COLO829 (cell line): ENCODE results near the gene CLCC1.
A peak's percentile ranks its signal among the peaks of the same experiment; 100 is the strongest.
"Not testable (repeated sequence)": the region's sequence is repeated elsewhere in the genome, so short reads cannot be mapped to it uniquely, and the experiment has no call there.

Experiments used
- DNase-seq: peaks from one replicate; pipeline ENCODE4 v3.0.0; 2012; ENCODE audit warnings: low spot score

Gene CLCC1

GRCh38 chr1:108963052-108963686, at the start of gene CLCC1:
TSS of gene CLCC1 (minus strand) at chr1:108963484. CDS start at chr1:108950437, 13,047 bp downstream.
- DNase-seq, result peak; percentile 81

- peak; percentile 17 for DNase-seq
Observed at GRCh38 chr1:109011335-109011734, 48.1 kb upstream of the CLCC1 start.

- DNase-seq, result not testable (repeated sequence)
Observed at GRCh38 chr1:108996622-108997021, 33.3 kb upstream of the CLCC1 start.

GRCh38 chr1:108983114-108983513, 19.8 kb upstream of the CLCC1 start:
- no peak for DNase-seq

GRCh38 chr1:108976658-108977057, 13.4 kb upstream of the CLCC1 start:
- DNase-seq, result no peak

- DNase-seq, result no peak
Observed at GRCh38 chr1:108972951-108973350, 9.7 kb upstream of the CLCC1 start.

GRCh38 chr1:108969346-108969745, 6.1 kb upstream of the CLCC1 start:
- no peak for DNase-seq

GRCh38 chr1:108962681-108963051, 618 bp downstream of the CLCC1 start:
- DNase-seq, result no peak

- DNase-seq, result no peak
Observed at GRCh38 chr1:108961752-108962486, 1.4 kb downstream of the CLCC1 start.

GRCh38 chr1:108961198-108961597, 2.1 kb downstream of the CLCC1 start:
- DNase-seq, result no peak

- DNase-seq, result no peak
Observed at GRCh38 chr1:108960719-108961118, 2.6 kb downstream of the CLCC1 start.

GRCh38 chr1:108957888-108958287, 5.4 kb downstream of the CLCC1 start:
- DNase-seq, result no peak

- DNase-seq, result no peak
Observed at GRCh38 chr1:108955881-108956280, 7.4 kb downstream of the CLCC1 start.

- no peak for DNase-seq
Observed at GRCh38 chr1:108955111-108955510, 8.2 kb downstream of the CLCC1 start.

- DNase-seq, result no peak
Observed at GRCh38 chr1:108953452-108953851, 9.8 kb downstream of the CLCC1 start.

- DNase-seq, result no peak
Observed at GRCh38 chr1:108951242-108951641, 12.0 kb downstream of the CLCC1 start.

GRCh38 chr1:108949044-108949443, 14.2 kb downstream of the CLCC1 start:
- no peak for DNase-seq

GRCh38 chr1:108947871-108948525, 15.3 kb downstream of the CLCC1 start:
- DNase-seq, result no peak

GRCh38 chr1:108936170-108936569, 27.1 kb downstream of the CLCC1 start:
- DNase-seq, result no peak

GRCh38 chr1:108933944-108934343, 29.3 kb downstream of the CLCC1 start:
- no peak for DNase-seq

- DNase-seq, result not testable (repeated sequence)
Observed at GRCh38 chr1:108927565-108927964, 35.7 kb downstream of the CLCC1 start.

GRCh38 chr1:108925920-108926319, 37.4 kb downstream of the CLCC1 start:
- no peak for DNase-seq

- no peak for DNase-seq
Observed at GRCh38 chr1:108916788-108917187, 46.5 kb downstream of the CLCC1 start.
